IMR-90 (cell line): ENCODE data around the gene HADH. TPM values are rescaled to one million over a fixed set of nuclear protein-coding genes. Genes with fewer than 3 reads are reported as not detected.

ENCODE experiments used
- ATAC-seq: fragments of 200-7000 bp; cut with Tn5 transposase; 2 replicates; pipeline ENCODE4 v1.9.1; 2020; ENCODE audit warnings: low read depth, mild to moderate bottlenecking, moderate library complexity
- BruUV-seq: library from RNA; stranded (reverse); fragments of 400-500 nt; replicated peaks from 2 replicates; lab custom pipeline; 2021; lab: Mats Ljungman, UMichigan
- CTCF ChIA-PET: fragments of 300-600 bp; formaldehyde crosslinking; extraction: SDS; loops from one replicate; lab custom pipeline; 2021; ENCODE audit warnings: antibody characterized with exemption; lab: Yijun Ruan, JAX
- POLR2A ChIA-PET: fragments of 300-600 bp; sonication (Branson Sonifier 250); formaldehyde crosslinking; loops from one replicate; lab custom pipeline; 2022; ENCODE audit warnings: antibody characterized with exemption; ENCODE audit not compliant: unreplicated experiment; lab: Charles Lee
- DNase-seq: peaks from one replicate; pipeline ENCODE4 v3.0.0; 2013
- H2AFZ ChIP-seq: replicated peaks from 2 replicates; pipeline ENCODE3; 2013; ENCODE audit warnings: low read length, mild to moderate bottlenecking; ENCODE audit not compliant: poor library complexity
- H2AK5ac ChIP-seq: 2 replicates; pipeline ENCODE4 v1.6.1; 2013; ENCODE audit warnings: low read depth, low read length, inconsistent platforms
- H2AK9ac ChIP-seq: replicated peaks from 2 replicates; pipeline ENCODE3; 2013; ENCODE audit warnings: mild to moderate bottlenecking, low read depth, low read length, moderate library complexity; ENCODE audit not compliant: poor library complexity
- H2BK120ac ChIP-seq: 2 replicates; pipeline ENCODE4 v1.6.1; 2013; ENCODE audit warnings: low read depth, low read length, inconsistent platforms
- H2BK15ac ChIP-seq: 3 replicates; pipeline ENCODE4 v1.6.1; 2013; ENCODE audit warnings: low read depth, low read length, inconsistent platforms
- H2BK20ac ChIP-seq: 2 replicates; pipeline ENCODE4 v1.6.1; 2013; ENCODE audit warnings: low read depth, mild to moderate bottlenecking, inconsistent platforms, low read length, moderate library complexity
- H2BK5ac ChIP-seq: 2 replicates; pipeline ENCODE4 v1.6.1; 2013; ENCODE audit warnings: mild to moderate bottlenecking, low read depth, low read length, inconsistent platforms; ENCODE audit not compliant: poor library complexity, severe bottlenecking
- H3K14ac ChIP-seq: replicated peaks from 2 replicates; pipeline ENCODE4 v1.6.1; 2013; ENCODE audit warnings: low read depth, low read length, inconsistent platforms
- H3K18ac ChIP-seq: 2 replicates; pipeline ENCODE4 v1.6.1; 2013; ENCODE audit warnings: low read depth, low read length, control low read depth
- H3K23ac ChIP-seq: 2 replicates; pipeline ENCODE4 v1.6.1; 2013; ENCODE audit warnings: low read depth, low read length, inconsistent platforms
- H3K27ac ChIP-seq: 2 replicates; pipeline ENCODE4 v1.5.1; 2013; ENCODE audit warnings: mild to moderate bottlenecking, control low read depth, low read length; ENCODE audit not compliant: insufficient read depth
- H3K27me3 ChIP-seq: 2 replicates; pipeline ENCODE4 v1.6.1; 2013; ENCODE audit warnings: low read length; ENCODE audit not compliant: control insufficient read depth, insufficient read depth
- H3K36me3 ChIP-seq: 2 replicates; pipeline ENCODE4 v1.6.1; 2013; ENCODE audit warnings: low read length, mixed read lengths; ENCODE audit not compliant: control insufficient read depth, insufficient read depth
- H3K4ac ChIP-seq: 2 replicates; pipeline ENCODE4 v1.6.1; 2013; ENCODE audit warnings: low read depth, low read length, inconsistent platforms
- H3K4me1 ChIP-seq: 2 replicates; pipeline ENCODE4 v1.6.1; 2013; ENCODE audit warnings: low read length, mixed read lengths; ENCODE audit not compliant: control insufficient read depth, insufficient read depth
- H3K4me2 ChIP-seq: 2 replicates; pipeline ENCODE4 v1.6.1; 2013; ENCODE audit warnings: low read depth, mild to moderate bottlenecking, control low read depth, low read length, moderate library complexity
- H3K4me3 ChIP-seq: 2 replicates; pipeline ENCODE4 v1.5.1; 2013; ENCODE audit warnings: low read depth, mild to moderate bottlenecking, control low read depth, low read length, moderate library complexity; ENCODE audit not compliant: insufficient read depth
- H3K56ac ChIP-seq: 2 replicates; pipeline ENCODE4 v1.6.1; 2013; ENCODE audit warnings: low read length, inconsistent platforms; ENCODE audit not compliant: insufficient read depth; ENCODE audit errors: extremely low read depth
- H3K79me1 ChIP-seq, 2 experiments: 2 replicates each; pipeline ENCODE4 v1.6.1; 2013; ENCODE audit warnings: low read length in 2 of 2, inconsistent platforms in 1 of 2, low read depth in 1 of 2
- H3K9ac ChIP-seq: 2 replicates; pipeline ENCODE4 v1.6.1; 2013; ENCODE audit warnings: low read depth, low read length, control low read depth
- H3K9me1 ChIP-seq: 2 replicates; pipeline ENCODE4 v1.6.1; 2013; ENCODE audit warnings: low read length, inconsistent platforms; ENCODE audit not compliant: insufficient read depth
- H3K9me3 ChIP-seq: 2 replicates; pipeline ENCODE4 v1.6.1; 2013; ENCODE audit warnings: low read length; ENCODE audit not compliant: control insufficient read depth, insufficient read depth
- H4K20me1 ChIP-seq: 2 replicates; pipeline ENCODE4 v1.6.1; 2013; ENCODE audit warnings: low read length, inconsistent platforms; ENCODE audit not compliant: insufficient read depth
- H4K5ac ChIP-seq: 2 replicates; pipeline ENCODE4 v1.6.1; 2013; ENCODE audit warnings: mild to moderate bottlenecking, low read depth, low read length, control low read depth
- H4K8ac ChIP-seq, 2 experiments: 2 replicates each; pipeline ENCODE4 v1.6.1; 2013; ENCODE audit warnings: low read depth in 2 of 2, low read length in 2 of 2, control low read depth in 1 of 2, inconsistent platforms in 1 of 2
- H4K91ac ChIP-seq: 2 replicates; pipeline ENCODE4 v1.6.1; 2013; ENCODE audit warnings: low read depth, low read length, inconsistent platforms; ENCODE audit not compliant: insufficient read depth
- BHLHE40 ChIP-seq: fragments of 150-350 bp; IDR thresholded peaks from 2 replicates; pipeline ENCODE4 v1.6.1; 2016; ENCODE audit warnings: mild to moderate bottlenecking, low read depth, low read length
- CEBPB ChIP-seq: IDR thresholded peaks from 2 replicates; pipeline ENCODE4 v1.6.1; 2012; ENCODE audit warnings: low read depth, low read length, improper control_type of control experiment
- CHD1 ChIP-seq: IDR thresholded peaks from 2 replicates; pipeline ENCODE4 v1.6.1; 2012; ENCODE audit warnings: low read depth, low read length, improper control_type of control experiment
- MAFK ChIP-seq: IDR thresholded peaks from 2 replicates; pipeline ENCODE4 v1.6.1; 2012; ENCODE audit warnings: low read depth, low read length, improper control_type of control experiment
- MXI1 ChIP-seq: IDR thresholded peaks from 2 replicates; pipeline ENCODE4 v1.6.1; 2012; ENCODE audit warnings: low read depth, mild to moderate bottlenecking, low read length, moderate library complexity, borderline replicate concordance
- NFE2L2 ChIP-seq: fragments of 150-350 bp; IDR thresholded peaks from 2 replicates; pipeline ENCODE4 v1.6.1; 2016; ENCODE audit warnings: low read depth, mild to moderate bottlenecking, low read length
- RAD21 ChIP-seq: IDR thresholded peaks from 2 replicates; pipeline ENCODE4 v1.6.1; 2012; ENCODE audit warnings: low read length, improper control_type of control experiment
- RCOR1 ChIP-seq: IDR thresholded peaks from 2 replicates; pipeline ENCODE4 v1.6.1; 2012; ENCODE audit warnings: mild to moderate bottlenecking, low read length, improper control_type of control experiment; ENCODE audit not compliant: insufficient replicate concordance
- RFX5 ChIP-seq: IDR thresholded peaks from 2 replicates; pipeline ENCODE4 v1.8.0; 2012; ENCODE audit warnings: low read depth, mild to moderate bottlenecking, low read length, moderate library complexity
- WGBS, 2 experiments: methylation state at CpG; one replicate each; pipeline versions ENCODE4 v1.1.5 to v1.1.7; 2013; ENCODE audit warnings: missing lambda C conversion rate in 2 of 2; ENCODE audit not compliant: insufficient read length in 1 of 2; ENCODE audit errors: extremely low coverage in 2 of 2; 5-methylcytosine and 5-hydroxymethylcytosine counted together
- dilution Hi-C: fragments of 300-500 bp; cut with HindIII; formaldehyde crosslinking; loops from one replicate; pipeline ENCODE4 v1.14.3; 2018; ENCODE audit warnings: low sequenced_read_pairs; ENCODE audit not compliant: unreplicated experiment
- in situ Hi-C: fragments of 300-500 bp; cut with MboI; formaldehyde crosslinking; loops from 3 replicates; pipeline ENCODE4 v1.14.3; 2019; ENCODE audit warnings: low sequenced_read_pairs, inconsistent platforms, mixed read lengths
- intact Hi-C: fragments of 100-400 bp; cut with micrococcal nuclease; formaldehyde crosslinking; loops from 2 replicates; pipeline ENCODE4 v1.10.0; 2022
- polyA plus RNA-seq, 3 experiments: library from polyadenylated mRNA; depleted of rRNA; stranded (reverse); fragments of >200 nt; gene quantifications; 2 replicates each; pipeline ENCODE4 v1.2.3, GENCODE V29; 2012; ENCODE audit warnings: low replicate concordance in 1 of 3
- total RNA-seq: library from RNA; depleted of rRNA; stranded (reverse); fragments of >200 nt; gene quantifications from 2 replicates; pipeline ENCODE4 v1.2.3, GENCODE V29; 2012
- TF ChIP-seq, protein P1 (sequence below): fragments of 150-350 bp; IDR thresholded peaks from 2 replicates; pipeline ENCODE4 v1.6.1; 2017; ENCODE audit warnings: mild to moderate bottlenecking, antibody characterized with exemption, low read length, low read depth

Gene HADH
- total and polyA plus RNA-seq, 2 of the 4 experiments (the other 2 are of a cell fraction) = 6.8 to 22.6 TPM

DNA sequence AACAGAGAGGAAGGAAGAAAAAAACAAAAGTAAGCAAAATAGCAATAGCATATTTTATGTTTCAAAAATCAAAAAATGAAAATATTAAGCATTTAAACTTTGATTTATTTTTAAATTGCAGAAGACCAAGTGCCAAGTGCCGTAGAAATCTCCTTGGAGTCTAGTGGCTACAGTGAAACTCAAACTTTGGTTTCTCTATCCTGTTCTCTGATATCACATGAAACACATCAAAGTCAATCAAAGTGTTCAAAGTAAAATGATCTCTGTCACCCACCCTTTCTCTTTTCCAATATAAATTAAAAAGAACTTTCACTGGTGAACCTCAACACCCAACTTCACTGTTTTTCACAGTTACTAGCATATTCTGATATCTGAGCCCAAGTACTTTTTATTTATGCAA lies 81.1 kb downstream of the HADH start:
- CTCF ChIA-PET = no interaction called here
- no peak overlapping the region for H3K4ac ChIP-seq
- no peak overlapping the region for H4K91ac ChIP-seq
- no peaks in the 10 kb centered on the region for H4K20me1 ChIP-seq
- H4K5ac ChIP-seq = no peak overlapping the region
- no peaks in the 10 kb centered on the region for H3K9me3 ChIP-seq
- H3K23ac ChIP-seq = no peak overlapping the region
- no peak overlapping the region for H2AK9ac ChIP-seq
- no peak overlapping the region for H2BK120ac ChIP-seq
- no peak overlapping the region for H2AFZ ChIP-seq
- no peak overlapping the region for H3K4me2 ChIP-seq
- POLR2A ChIA-PET = no interaction called here
- no CpG with 5 or more reads among the region's 1 CpG for WGBS, 2 experiments
- H3K14ac ChIP-seq = no peak overlapping the region
- no peak overlapping the region for H3K56ac ChIP-seq
- H3K18ac ChIP-seq = no peak overlapping the region
- H2BK5ac ChIP-seq = no peak overlapping the region
- H3K9me1 ChIP-seq = peaks cover 3% of the 10 kb centered on the region; the same call in 1 of the 2 replicates
- H2AK5ac ChIP-seq = no peak overlapping the region
- DNase-seq = no peak
- BruUV-seq = no TSS peak
- H3K27ac ChIP-seq = no peak overlapping the region
- in situ Hi-C loops (no loop called here), dilution Hi-C loops (no loop called here), intact Hi-C loops (loop anchor here (5.0 kb wide), 1 partner anchor 312 kb away; no protein-coding TSS in a partner anchor)
- no peak overlapping the region for H2BK15ac ChIP-seq
- H4K8ac ChIP-seq = no peak overlapping the region
- no peak overlapping the region for H3K9ac ChIP-seq
- H3K36me3 ChIP-seq = no peaks in the 10 kb centered on the region
- H3K4me1 ChIP-seq = no peaks in the 10 kb centered on the region
- H3K79me1 ChIP-seq = no peaks in the 10 kb centered on the region
- H2BK20ac ChIP-seq = no peak overlapping the region
- H3K4me3 ChIP-seq = no peak overlapping the region
- ATAC-seq = no peak
- no peak for TF ChIP-seq RAD21
- no peak for TF ChIP-seq RFX5
- TF ChIP-seq MXI1 = no peak
- TF ChIP-seq CEBPB = no peak
- no peak for TF ChIP-seq NFE2L2
- TF ChIP-seq MAFK = no peak
- TF ChIP-seq CHD1 = no peak
- TF ChIP-seq, protein P1, sequence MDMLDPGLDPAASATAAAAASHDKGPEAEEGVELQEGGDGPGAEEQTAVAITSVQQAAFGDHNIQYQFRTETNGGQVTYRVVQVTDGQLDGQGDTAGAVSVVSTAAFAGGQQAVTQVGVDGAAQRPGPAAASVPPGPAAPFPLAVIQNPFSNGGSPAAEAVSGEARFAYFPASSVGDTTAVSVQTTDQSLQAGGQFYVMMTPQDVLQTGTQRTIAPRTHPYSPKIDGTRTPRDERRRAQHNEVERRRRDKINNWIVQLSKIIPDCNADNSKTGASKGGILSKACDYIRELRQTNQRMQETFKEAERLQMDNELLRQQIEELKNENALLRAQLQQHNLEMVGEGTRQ = no peak
- no peak for TF ChIP-seq RCOR1
- TF ChIP-seq BHLHE40 = no peak
- peaks cover 2% of the 10 kb centered on the region; the same call in 1 of the 2 replicates for H3K27me3 ChIP-seq
